ENCODE measurements around the gene NPIPB9. TPM values are rescaled to one million over a fixed set of nuclear protein-coding genes. Genes with fewer than 3 reads are reported as not detected.

NPIPB9 gene
- total RNA-seq, 6 experiments from 2014 or later = 0.16 to 0.86 (median 0.45) TPM

DNA sequence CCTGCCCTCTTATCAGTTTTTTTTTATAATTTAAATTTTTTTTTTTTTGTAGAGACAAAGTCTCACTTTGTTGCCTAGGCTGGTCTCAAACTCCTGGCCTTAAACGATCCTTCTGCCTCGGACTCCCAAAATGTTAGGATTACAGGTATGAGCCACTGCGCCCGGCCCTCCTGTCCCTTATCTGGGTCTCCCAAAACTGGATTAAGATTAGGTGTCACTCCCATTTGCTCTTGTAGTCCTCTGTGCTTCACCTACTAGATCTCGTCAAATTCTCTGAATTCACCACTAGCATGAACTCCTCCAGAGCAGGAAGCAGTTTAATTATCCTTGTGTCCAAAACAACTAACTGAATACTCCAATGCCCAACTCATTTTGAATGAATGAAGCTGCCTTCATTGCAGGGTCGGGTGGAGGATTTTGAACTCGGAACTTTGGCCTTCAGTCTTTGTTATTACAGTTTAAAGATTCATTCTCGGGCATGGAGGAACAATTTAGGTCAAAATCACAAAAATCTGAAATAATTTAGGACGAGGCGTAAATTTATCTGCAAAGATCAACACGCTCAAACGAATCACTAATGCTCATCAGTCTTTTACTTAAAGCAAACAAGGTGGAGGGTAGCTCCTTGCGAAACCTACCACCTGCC is 70.4 kb downstream of the NPIPB9 start:
- Mint-ChIP-seq H3K4me3 (peak overlapping the region; percentile 94), H3K36me3 (ENCODE audit: low read depth) (peaks cover 33% of the 10 kb centered on the region), H3K4me1 (ENCODE audit: low read depth) (peaks cover 43% of the 10 kb centered on the region), H3K9me3 (no peaks in the 10 kb centered on the region), H3K27ac (peak overlapping the region; percentile 88), H3K27me3 (ENCODE audit: insufficient read depth) (peaks cover 5% of the 10 kb centered on the region; the same call in 1 of the 2 replicates)
- TF ChIP-seq, protein P1, sequence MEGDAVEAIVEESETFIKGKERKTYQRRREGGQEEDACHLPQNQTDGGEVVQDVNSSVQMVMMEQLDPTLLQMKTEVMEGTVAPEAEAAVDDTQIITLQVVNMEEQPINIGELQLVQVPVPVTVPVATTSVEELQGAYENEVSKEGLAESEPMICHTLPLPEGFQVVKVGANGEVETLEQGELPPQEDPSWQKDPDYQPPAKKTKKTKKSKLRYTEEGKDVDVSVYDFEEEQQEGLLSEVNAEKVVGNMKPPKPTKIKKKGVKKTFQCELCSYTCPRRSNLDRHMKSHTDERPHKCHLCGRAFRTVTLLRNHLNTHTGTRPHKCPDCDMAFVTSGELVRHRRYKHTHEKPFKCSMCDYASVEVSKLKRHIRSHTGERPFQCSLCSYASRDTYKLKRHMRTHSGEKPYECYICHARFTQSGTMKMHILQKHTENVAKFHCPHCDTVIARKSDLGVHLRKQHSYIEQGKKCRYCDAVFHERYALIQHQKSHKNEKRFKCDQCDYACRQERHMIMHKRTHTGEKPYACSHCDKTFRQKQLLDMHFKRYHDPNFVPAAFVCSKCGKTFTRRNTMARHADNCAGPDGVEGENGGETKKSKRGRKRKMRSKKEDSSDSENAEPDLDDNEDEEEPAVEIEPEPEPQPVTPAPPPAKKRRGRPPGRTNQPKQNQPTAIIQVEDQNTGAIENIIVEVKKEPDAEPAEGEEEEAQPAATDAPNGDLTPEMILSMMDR (IDR thresholded peaks at IDR 0.05) = no peak
- DNase-seq = no peak

Small RNA genes lying within 50 kb of the gene (microRNA-seq; reads per million reads assigned to microRNA genes)
- not detected for gene MIR6862-2

Other genes starting within 250 kb of the NPIPB9 start
- not detected for gene IL27, start 245.0 kb upstream of the NPIPB9 start, total RNA-seq (2021; fragmentation: NEBNext Ultra II Directional; extraction: Animal tissue kit (Norgen Biotek cat#: 25700))
- gene NUPR1, start 212.8 kb upstream of the NPIPB9 start, total RNA-seq (2021; fragmentation: NEBNext Ultra II Directional; extraction: Animal tissue kit (Norgen Biotek cat#: 25700)) = 10 to 100 TPM; 31.9 to 60.3 (median 43.7) TPM
- gene SGF29, start 197.9 kb upstream of the NPIPB9 start, total RNA-seq (2021; fragmentation: NEBNext Ultra II Directional; extraction: Animal tissue kit (Norgen Biotek cat#: 25700)) = 10 to 100 TPM in 4 of 6 experiments, 1 to 10 TPM in 2; 7.6 to 11.6 (median 10.5) TPM
- gene SULT1A2, start 154.7 kb upstream of the NPIPB9 start, total RNA-seq (2021; fragmentation: NEBNext Ultra II Directional; extraction: Animal tissue kit (Norgen Biotek cat#: 25700)) = not detected
- gene SULT1A1, start 141.7 kb upstream of the NPIPB9 start, total RNA-seq (2021; fragmentation: NEBNext Ultra II Directional; extraction: Animal tissue kit (Norgen Biotek cat#: 25700)) = under 1 TPM in 3 of 6 experiments, not detected in 3; 0.17 to 0.30 (median 0.18) TPM
- gene NPIPB8, start 113.7 kb upstream of the NPIPB9 start, total RNA-seq (2021; fragmentation: NEBNext Ultra II Directional; extraction: Animal tissue kit (Norgen Biotek cat#: 25700)) = under 1 TPM in 2 of 6 experiments, not detected in 4; 0.31 to 0.75 TPM
- 100 to 1,000 TPM; 565 to 629 (median 588) TPM for gene EIF3C, start 40.3 kb upstream of the NPIPB9 start, total RNA-seq (2021; fragmentation: NEBNext Ultra II Directional; extraction: Animal tissue kit (Norgen Biotek cat#: 25700))
- gene ATXN2L, start 71.2 kb downstream of the NPIPB9 start, total RNA-seq (2021; fragmentation: NEBNext Ultra II Directional; extraction: Animal tissue kit (Norgen Biotek cat#: 25700)) = 100 to 1,000 TPM; 125 to 152 (median 134) TPM
- gene TUFM, start 94.6 kb downstream of the NPIPB9 start, total RNA-seq (2021; fragmentation: NEBNext Ultra II Directional; extraction: Animal tissue kit (Norgen Biotek cat#: 25700)) = 100 to 1,000 TPM; 140 to 194 (median 158) TPM
- gene SH2B1, start 112.1 kb downstream of the NPIPB9 start, total RNA-seq (2021; fragmentation: NEBNext Ultra II Directional; extraction: Animal tissue kit (Norgen Biotek cat#: 25700)) = 10 to 100 TPM; 33.9 to 41.0 (median 37.6) TPM
- gene ATP2A1, start 126.7 kb downstream of the NPIPB9 start, total RNA-seq (2021; fragmentation: NEBNext Ultra II Directional; extraction: Animal tissue kit (Norgen Biotek cat#: 25700)) = under 1 TPM; 0.26 to 0.85 (median 0.54) TPM
- gene RABEP2, start 173.5 kb downstream of the NPIPB9 start, total RNA-seq (2021; fragmentation: NEBNext Ultra II Directional; extraction: Animal tissue kit (Norgen Biotek cat#: 25700)) = 10 to 100 TPM; 19.8 to 24.9 (median 21.9) TPM
- gene CD19, start 180.2 kb downstream of the NPIPB9 start, total RNA-seq (2021; fragmentation: NEBNext Ultra II Directional; extraction: Animal tissue kit (Norgen Biotek cat#: 25700)) = not detected
- 10 to 100 TPM; 18.1 to 21.9 (median 19.9) TPM for gene NFATC2IP, start 199.2 kb downstream of the NPIPB9 start, total RNA-seq (2021; fragmentation: NEBNext Ultra II Directional; extraction: Animal tissue kit (Norgen Biotek cat#: 25700))
- gene SPNS1, start 223.0 kb downstream of the NPIPB9 start, total RNA-seq (2021; fragmentation: NEBNext Ultra II Directional; extraction: Animal tissue kit (Norgen Biotek cat#: 25700)) = 10 to 100 TPM; 36.9 to 43.0 (median 39.9) TPM
- gene LAT, start 233.3 kb downstream of the NPIPB9 start, total RNA-seq (2021; fragmentation: NEBNext Ultra II Directional; extraction: Animal tissue kit (Norgen Biotek cat#: 25700)) = 1 to 10 TPM; 2.9 to 5.0 (median 4.4) TPM